PC-3 (cell line): ENCODE data around the gene TMCC2.

ENCODE experiments used
- CTCF ChIP-seq: fragments of 300-600 bp; sonication (generic); conservative IDR thresholded peaks from 2 replicates; pipeline ENCODE4 v1.5.1; 2017; ENCODE audit warnings: antibody characterized with exemption, low read depth, mild to moderate bottlenecking, low read length
- EZH2 ChIP-seq: fragments of 300-600 bp; sonication (generic); IDR thresholded peaks from one replicate; pipeline ENCODE4 v1.6.1; 2017; ENCODE audit warnings: antibody characterized with exemption, mild to moderate bottlenecking, low read length; ENCODE audit not compliant: unreplicated experiment
- EZH2phosphoT487 ChIP-seq: fragments of 300-600 bp; sonication (generic); IDR thresholded peaks from 2 replicates; pipeline ENCODE4 v1.6.1; 2018; ENCODE audit warnings: mild to moderate bottlenecking, antibody characterized with exemption, low read length, borderline replicate concordance

GRCh38 chr1:205229916-205230700 is 2.4 kb downstream of the TMCC2 start:
- TF ChIP-seq CTCF (no peak), EZH2 (no peak), EZH2phosphoT487 (no peak)
